ENCODE data around the gene BCL2L11. TPM values are rescaled to one million over a fixed set of nuclear protein-coding genes. Genes with fewer than 3 reads are reported as not detected.

Gene BCL2L11
- total RNA-seq, 1 donor from 2014 or later, result 13.8 TPM

- intact Hi-C loops (cut with DNase I), result no loop called here
- no peak for ATAC-seq
- no peak for DNase-seq (ENCODE audit: low spot score)
Measured at GRCh38 chr2:111207851-111208250, 87.1 kb downstream of the BCL2L11 start.

DNA sequence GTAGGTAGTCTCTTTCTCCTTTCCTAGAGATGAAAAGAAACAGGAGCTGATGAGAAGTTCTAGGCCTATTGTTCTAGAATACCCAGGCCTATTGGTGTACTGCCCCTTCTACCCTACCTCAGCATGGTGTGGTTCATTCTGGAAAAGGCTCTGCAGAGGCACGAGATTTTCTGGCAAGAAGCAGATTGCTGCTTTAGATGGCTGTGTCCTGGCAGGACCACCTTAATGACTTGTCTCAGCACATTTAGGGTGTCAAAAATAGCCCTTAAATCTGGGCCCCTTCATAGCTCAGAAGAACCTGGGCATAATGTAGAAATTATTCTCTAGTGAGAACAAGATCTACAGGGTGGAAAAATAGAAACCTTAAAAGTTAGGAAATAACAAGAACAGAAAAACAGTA, 87.9 kb downstream of the BCL2L11 start:
- DNase-seq (ENCODE audit: low spot score) (no peak), ATAC-seq (no peak)
- intact Hi-C loops (cut with DNase I), result no loop called here

DNA sequence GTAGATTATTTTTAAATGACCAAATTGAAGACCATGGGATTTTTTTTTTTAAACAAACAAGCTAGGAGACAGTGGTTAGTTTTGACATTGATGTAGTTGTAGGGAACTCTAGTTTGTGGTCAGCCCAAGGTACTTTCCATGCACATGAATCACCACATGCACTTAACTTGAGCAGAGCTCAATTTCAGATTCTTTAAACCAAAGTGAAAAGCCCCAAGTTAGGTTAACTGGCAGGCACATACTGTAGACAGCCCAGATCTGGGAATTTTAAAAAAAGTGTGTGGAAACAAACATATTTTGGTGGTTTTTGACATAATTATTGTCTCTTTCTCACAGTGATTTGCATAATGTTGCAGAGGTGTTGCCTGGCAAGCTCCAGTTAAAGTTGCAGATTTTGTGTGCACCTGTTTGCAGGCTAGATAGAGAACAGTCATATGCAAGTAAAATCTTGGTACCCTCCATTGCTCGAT, 88.4 kb downstream of the BCL2L11 start:
- intact Hi-C loops (cut with DNase I), result no loop called here
- DNase-seq (ENCODE audit: low spot score) (no peak), ATAC-seq (no peak)

- DNase-seq (ENCODE audit: low spot score) (no peak), ATAC-seq (no peak)
- intact Hi-C loops (cut with DNase I), result no loop called here
Measured at GRCh38 chr2:111210036-111210435, 89.3 kb downstream of the BCL2L11 start.

GRCh38 chr2:111213877-111214276, 93.2 kb downstream of the BCL2L11 start:
- ATAC-seq (no peak), DNase-seq (ENCODE audit: low spot score) (no peak)
- intact Hi-C loops (cut with DNase I), result no loop called here

DNA sequence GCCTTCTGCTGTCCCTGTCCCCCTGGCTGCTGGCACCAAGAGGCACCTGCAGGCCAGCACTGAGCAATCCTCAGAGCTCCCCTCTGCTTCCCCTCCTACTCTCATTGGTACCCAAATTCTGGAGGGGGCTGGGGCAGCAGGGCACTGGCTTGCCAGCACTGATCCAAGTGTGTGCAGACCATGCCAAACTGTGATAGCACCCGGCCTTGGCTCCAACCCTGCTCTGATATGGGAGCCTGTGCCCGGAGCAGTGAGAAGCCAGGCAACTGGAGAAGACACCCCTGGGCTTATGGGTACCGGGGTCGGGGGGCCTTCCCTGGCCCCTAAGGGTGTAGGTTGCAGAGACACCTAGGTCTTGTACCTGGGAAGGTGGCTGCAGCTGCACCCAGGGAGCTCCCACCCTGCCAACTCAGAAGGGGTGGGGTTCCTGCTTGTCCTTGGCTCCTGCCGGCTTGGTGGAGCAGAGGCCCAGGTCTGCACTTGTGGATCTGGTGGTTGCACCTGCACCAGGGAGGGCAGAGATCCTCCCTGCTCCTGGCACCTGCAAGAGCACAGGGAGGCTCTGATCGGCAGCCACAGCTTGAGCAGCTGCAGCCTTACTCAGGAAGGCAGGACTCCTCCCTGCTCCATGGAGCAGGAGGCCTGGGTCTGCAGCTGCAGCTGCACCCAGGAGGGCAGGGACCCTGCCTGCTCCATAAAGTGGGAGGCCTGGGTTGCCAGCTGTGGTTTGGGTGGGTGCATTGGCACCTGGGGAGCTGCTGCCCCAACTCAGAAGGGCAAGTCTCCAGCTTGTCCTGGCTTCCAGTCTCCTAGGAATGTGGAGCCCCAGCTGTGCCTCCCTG, 96.3 kb downstream of the BCL2L11 start:
- no peak for DNase-seq (ENCODE audit: low spot score)
- no peak for ATAC-seq
- intact Hi-C loops (cut with DNase I), result no loop called here

Measured in sciatic nerve (tissue), 2 donors.